22Rv1 (cell line): ENCODE results near the gene OGFR.

Source experiments
- CTCF ChIP-seq: fragments of 450-650 bp; IDR thresholded peaks from 2 replicates; pipeline ENCODE4 v1.5.1; 2017; ENCODE audit warnings: mild to moderate bottlenecking
- ZFX ChIP-seq: fragments of 450-650 bp; IDR thresholded peaks from 2 replicates; pipeline ENCODE4 v1.6.1; 2017; ENCODE audit warnings: antibody characterized with exemption, borderline replicate concordance

GRCh38 chr20:62816031-62816883, 11.6 kb downstream of the OGFR start:
- TF ChIP-seq CTCF = no peak
- no peak for TF ChIP-seq ZFX
